Measurements from ENCODE around the gene MYZAP.

MYZAP gene

DNA sequence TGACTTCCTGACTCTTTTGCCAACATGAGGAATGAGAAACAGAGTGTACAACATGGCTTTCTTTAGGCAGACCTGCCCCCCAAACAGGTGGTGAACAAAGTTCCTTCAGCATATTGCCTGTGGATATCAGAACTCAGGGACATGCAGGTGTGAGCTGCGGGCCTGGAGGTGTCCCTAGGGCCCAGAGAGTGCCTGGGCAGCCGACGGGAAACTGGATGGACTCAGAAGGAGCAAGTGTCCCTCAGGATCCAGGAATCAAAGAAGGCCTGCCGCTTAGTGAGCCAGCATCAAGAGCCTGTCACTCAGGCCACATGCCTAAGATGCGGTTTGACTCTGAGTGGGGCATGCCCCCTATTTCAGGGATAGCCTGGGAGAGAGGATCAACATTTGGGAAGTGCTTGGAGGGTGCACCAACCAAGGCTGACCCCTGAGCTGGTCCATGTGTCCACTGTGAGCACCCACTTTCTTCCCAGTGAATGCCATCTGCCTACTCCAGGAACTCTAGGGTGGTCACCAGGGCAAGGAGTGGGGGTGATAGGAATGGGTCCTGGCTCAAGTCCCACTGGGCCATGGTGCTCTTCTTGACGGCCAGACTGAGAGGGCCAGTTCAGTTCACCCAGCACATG is 98.8 kb downstream of the MYZAP start:
- in situ Hi-C loops (cut with MboI; ENCODE audit: low sequenced_read_pairs) = no loop called here

DNA sequence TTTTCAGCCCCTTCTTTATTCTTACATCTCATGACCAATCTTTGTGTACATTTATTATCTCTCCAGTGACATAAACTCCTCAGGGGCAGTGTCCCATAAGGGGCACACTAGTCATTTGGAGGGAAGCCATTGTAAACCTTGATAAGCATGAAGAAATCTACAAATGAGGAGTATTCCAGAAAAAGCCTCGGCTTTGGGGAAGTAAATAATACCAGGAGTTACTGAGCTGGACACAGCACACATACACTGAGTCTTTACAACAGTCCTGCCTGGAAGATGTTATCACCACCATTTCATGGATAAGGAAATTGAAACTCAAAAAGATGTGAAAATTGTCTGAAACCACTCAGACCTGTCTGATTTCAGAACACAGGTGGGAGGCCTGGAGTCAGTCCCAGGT is 99.4 kb downstream of the MYZAP start:
- in situ Hi-C loops (cut with MboI; ENCODE audit: low sequenced_read_pairs) = no loop called here

DNA sequence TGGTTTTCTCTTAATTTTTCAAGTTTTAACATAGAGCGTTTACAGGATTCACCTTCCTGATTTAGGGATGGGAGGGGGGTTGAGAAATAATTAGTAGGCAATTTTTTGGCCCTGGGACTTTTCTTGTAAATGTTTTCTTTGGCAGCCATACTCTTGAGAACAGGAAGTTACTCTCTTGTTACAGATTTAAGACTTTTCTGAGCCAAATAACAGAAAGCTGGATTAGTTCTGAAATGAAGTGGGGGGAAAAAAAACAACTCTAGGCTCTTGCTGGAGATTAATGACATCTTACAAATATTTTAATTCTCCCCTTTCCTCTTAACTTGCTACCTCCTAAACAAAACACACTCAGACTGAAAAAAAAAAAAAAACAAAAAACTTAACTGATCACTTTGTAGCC is 101.0 kb downstream of the MYZAP start:
- in situ Hi-C loops (cut with MboI; ENCODE audit: low sequenced_read_pairs) = no loop called here

DNA sequence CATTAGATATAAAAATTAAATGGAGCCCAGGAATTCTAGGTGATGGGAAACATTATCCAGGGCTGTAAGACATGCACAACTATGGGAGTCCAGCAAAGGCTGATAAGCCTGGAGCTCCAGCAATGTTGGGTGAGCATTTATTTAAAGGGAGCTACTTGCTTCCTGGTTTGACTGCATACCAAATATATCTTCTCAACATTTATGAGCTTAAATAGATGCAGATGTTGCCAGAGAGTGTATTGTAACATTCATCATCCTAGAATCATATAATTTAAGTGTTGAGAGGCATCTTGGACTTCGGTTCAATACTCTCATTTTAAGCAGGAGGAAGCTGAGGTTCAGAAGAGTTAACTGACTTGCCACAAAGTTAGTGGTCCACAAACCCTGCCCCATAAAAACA is 102.6 kb downstream of the MYZAP start:
- in situ Hi-C loops (cut with MboI; ENCODE audit: low sequenced_read_pairs) = no loop called here

DNA sequence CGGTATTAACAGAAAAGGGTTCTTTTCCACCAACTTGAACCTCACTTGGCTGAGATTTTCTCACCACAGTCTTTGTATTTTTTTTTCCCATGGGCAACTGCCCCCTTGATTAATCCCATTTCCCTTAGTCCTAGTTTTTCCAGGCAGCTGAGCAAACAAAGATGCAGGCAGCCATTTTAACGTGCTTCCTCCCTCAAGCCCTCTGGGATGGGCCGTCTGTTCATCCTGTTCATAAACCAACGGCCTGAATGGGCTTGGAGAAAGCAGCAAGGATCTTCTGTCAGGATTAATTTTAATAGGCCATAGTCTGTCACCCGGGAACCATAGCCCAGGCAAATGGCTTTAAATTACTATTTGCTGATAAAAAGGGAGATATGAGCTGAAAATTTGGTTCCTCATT is 104.4 kb downstream of the MYZAP start:
- in situ Hi-C loops (cut with MboI; ENCODE audit: low sequenced_read_pairs) = no loop called here

DNA sequence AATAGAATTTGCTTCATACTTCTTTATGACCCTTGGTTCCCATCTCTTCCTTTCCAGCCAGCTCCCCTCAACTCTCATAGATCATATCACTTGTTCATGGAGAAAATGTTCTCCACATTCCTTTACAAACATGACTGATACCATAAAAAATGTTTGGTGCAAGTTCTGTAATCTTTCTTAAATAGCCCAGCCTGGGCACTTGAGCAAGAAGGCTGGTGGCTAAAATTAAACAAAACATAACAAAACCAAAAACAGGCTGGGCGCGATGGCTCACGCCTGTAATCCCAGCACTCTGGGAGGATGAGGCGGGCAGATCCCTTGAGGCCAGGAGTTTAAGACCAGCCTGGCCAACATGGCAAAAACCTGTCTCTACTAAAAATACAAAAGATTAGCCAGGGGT is 105.9 kb downstream of the MYZAP start:
- in situ Hi-C loops (cut with MboI; ENCODE audit: low sequenced_read_pairs) = no loop called here

DNA sequence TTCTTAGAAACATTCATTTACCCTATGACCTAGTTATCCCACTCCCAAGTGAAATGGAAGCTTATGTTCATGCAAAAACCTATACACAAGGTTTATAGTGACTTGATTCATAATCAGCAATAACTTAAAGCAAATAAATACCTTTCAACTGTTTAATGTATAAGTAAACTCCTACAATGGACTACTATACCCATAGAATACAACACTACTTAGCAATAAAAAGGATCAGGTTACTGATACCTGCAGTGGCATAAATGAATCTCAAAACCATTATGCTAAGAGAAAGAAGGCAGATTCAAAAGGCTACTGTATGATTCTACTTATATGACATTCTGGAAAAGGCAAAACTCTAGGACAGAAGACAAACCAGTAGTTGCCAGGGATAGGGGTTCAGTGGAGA is 106.5 kb downstream of the MYZAP start:
- in situ Hi-C loops (cut with MboI; ENCODE audit: low sequenced_read_pairs) = no loop called here

DNA sequence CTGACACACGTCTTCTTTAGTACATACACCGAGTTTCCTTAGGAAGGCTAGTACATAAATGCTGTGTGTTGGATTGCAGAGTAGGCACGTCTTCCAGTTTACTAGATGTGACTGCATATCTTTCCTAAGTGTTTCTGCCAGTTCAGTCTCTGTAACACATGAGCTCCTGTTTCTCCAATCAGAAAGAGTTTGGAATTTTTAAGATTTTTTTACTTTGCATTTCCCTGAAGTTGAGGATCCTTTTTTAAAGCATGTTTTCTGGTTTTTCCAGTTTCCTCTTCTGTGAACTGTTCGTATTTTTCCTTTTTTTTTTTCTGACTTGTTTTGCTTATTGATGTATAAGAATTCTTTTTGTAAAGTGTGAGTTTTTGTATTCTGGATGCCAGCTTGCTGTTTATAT is 107.3 kb downstream of the MYZAP start:
- in situ Hi-C loops (cut with MboI; ENCODE audit: low sequenced_read_pairs) = no loop called here

DNA sequence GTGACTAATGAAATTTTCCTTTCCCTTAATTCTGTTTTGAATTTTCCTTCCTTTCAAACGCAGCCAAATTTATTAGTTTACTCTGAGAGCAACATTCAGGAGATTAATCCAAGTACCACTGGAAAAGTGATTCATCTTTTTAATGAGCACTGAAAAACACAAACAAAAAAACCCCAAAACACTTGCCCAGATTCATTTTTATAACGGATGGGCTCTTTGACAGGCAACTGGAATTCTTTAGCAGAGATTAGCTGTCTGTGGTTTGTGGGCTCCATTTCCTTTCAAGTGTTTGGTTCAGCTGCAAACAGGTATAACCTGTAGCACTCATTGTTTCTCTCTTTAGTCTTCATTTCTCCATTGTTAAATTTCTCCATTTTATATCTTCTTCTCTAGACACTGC is 111.7 kb downstream of the MYZAP start:
- in situ Hi-C loops (cut with MboI; ENCODE audit: low sequenced_read_pairs) = no loop called here

DNA sequence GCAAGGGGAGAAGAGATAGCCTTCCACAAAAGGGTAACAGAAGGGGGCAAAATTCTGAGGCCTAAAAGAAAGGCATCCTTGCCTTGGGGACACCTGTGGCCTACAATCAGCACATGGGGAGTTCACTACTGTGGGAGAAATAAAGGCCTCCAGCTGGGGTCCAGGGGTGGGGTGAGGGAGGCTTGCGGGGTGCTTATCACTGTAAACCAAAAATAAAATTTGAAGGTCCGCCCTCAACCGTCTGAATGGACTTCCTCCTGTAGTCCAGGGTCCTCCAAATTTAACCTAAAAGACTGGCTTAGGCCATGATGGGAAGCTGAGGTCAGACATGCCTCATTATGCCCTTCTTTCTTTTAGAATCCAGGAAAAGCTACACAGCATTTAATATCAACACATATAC is 112.7 kb downstream of the MYZAP start:
- in situ Hi-C loops (cut with MboI; ENCODE audit: low sequenced_read_pairs) = no loop called here

DNA sequence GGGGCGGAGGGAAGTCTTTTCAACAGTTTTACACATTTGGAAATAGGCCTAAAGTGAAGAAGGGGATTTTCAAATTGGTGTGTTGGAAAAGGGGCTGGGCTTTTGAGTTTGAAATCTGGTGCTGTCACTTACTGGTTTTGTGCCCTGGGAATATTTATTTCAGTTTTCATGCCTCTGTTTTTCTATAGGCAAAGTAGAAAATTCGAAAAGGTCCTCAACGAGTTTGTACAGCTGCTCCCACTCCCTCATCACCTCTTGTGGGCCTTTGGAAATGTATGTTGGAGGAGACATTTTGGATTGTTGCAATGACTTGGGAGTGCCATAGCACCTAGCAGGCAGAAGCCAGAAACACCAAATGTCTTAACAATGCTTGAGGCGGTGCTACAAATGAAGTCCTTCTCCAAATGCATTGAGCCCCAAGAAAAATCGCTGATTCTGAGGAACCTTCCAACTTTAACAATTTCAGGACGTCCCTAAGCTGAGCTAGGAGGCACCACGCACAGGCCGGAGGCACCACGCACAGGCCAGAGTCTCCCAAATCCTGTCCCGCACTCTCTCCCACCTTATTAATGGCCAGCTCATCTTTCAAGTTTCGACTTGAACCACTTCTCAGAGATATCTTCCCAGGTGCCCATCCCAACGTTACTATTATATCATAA is 114.2 kb downstream of the MYZAP start:
- in situ Hi-C loops (cut with MboI; ENCODE audit: low sequenced_read_pairs) = no loop called here

DNA sequence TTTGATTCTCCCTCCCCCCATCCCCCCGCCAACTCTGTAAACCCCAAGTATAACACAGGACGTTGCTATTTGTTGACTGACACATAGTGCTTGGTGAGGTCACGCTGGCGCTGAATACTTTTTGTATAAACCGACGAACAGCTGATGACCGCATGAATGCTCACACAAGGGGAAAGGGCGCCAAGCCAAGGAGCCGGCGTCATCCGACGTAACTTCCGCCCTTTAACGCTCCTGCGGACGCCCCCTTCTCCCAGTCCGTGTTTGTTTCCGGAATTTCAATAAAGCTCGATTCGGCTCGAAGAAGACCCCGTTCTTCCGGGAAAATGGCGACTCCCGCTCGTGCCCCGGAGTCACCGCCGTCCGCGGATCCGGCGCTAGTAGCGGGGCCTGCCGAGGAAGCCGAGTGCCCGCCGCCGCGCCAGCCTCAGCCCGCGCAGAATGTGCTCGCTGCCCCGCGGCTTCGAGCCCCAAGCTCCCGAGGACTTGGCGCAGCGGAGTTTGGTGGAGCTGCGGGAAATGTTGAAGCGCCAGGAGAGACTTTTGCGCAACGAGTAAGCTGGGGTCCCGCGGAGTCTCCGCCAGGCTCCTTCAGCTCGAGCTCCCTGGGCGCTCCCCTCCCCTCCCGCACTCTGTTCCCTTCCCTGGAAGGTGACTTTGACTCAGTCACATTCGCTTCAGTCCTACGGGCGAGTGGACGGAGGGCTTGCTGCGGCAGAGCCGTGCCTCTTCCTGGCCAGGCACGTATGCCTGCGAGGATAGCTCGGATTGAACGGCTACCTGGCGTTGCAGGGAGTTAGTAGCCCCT is 114.9 kb downstream of the MYZAP start, which contains the start of gene POLR2M:
TSS of gene POLR2M (plus strand) at position 310 of the 805 bp plus-strand sequence. CDS start at position 439, 129 bp downstream.
- in situ Hi-C loops (cut with MboI; ENCODE audit: low sequenced_read_pairs) = no loop called here

DNA sequence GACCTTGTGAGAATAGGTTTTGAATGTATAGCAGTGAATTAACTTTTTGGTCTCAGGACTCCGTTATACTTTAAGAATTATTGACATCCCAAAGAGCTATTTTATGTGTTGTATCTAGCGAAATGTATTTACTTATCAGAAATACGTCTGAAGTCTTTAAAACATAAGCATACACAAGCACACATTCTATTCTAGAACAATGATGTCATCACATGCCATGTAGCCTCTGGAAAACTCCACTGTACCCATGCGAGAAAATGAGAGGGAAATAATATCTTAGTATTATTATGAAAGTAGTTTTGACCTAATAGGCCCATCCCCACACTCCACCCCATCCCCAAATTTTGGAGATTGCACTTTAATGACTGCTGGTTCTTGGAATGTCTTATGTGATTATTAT is 116.3 kb downstream of the MYZAP start:
- in situ Hi-C loops (cut with MboI; ENCODE audit: low sequenced_read_pairs) = no loop called here

DNA sequence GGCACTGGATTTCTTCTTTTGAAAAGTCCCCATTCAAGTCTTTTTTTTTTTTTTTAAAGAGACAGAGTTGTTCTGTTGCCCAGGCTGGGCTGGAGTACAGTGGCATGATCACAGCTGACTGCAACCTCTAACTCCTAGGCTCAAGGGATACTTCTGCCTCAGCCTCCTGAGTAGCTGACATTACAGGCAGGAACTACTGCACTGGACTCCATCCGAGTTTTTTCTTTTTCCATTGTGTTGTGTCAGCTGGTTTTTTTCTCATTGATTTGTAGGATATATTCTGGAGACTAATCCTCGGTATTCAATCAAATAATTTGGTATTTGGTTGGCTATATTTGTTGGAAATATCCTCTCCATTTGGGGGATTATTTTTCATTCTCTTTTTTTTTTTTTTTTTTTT is 126.6 kb downstream of the MYZAP start:
- in situ Hi-C loops (cut with MboI; ENCODE audit: low sequenced_read_pairs) = no loop called here

DNA sequence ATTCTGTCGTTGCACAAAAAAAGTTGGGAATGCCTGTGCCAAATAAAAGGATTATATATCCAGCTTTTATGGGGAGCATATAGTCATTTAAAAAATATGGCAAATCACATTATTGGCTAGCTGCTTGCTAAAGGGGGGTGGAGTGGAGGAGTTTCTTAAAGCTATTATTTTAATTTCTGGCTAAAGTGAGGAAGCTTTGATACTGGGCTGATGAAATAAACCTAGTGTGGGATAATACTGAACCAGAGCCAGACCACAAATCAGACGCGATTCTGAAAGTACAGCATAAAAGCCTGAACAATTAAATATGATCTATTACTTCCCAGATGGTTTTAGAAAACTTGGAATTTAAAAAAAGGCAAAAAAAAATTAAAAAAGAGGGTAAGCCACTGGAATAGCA is 129.2 kb downstream of the MYZAP start:
- in situ Hi-C loops (cut with MboI; ENCODE audit: low sequenced_read_pairs) = no loop called here

DNA sequence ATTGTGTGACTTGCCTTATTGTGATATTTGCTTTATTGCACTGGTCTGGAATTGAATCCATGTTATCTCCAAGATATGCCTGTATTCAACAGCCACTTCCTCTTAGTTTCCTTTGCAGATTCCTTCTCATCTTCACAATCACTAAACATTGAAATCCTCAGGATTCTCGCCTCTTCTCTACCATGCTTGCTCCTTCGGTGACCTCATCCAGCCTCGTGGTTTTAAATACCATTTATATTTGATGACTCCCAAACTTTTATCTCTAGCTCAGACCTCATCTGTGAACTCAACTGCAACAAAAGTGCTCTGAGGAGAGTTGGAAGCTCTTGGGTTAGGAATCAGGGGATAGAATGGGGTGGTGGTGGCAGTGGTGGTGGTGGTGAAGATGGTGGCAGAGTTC is 134.7 kb downstream of the MYZAP start:
- in situ Hi-C loops (cut with MboI; ENCODE audit: low sequenced_read_pairs) = no loop called here

DNA sequence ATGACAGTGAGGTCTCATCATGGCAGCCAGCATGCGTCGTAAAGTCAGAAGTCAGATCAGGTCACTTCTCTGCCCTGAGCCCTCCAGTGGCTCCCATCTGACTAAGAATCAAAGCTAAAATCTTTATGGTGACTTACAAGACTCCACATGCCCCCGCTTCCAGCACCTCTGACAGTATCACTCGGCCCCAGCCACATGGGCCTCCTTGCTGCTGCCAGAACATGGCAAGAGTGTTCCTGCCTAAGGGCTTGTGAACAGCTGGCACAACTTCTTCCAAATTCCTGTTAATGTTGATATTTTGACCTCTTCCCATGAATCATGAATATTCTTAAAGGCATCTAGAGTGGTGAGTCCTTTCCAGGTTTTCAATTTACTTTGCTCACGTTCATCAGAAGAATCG is 135.3 kb downstream of the MYZAP start:
- in situ Hi-C loops (cut with MboI; ENCODE audit: low sequenced_read_pairs) = no loop called here

DNA sequence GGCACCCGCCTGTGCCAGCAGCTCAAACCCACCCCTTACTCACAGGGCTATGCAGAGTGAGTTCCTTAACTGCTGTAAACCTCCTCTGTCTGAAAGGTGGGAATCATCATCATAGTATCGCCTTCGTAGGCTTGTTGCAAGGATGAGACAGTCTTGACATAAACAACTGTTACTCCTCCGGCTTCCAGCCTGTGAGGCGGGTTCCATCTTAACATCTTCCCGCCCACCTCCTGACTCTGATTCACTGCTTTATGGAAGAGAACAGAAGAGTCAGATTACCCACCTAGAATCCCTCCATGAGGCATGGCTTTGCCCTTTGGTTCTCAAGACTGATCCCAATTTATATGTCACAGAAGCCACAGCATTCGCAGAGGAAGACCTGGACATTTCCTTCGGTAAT is 136.7 kb downstream of the MYZAP start:
- in situ Hi-C loops (cut with MboI; ENCODE audit: low sequenced_read_pairs) = no loop called here

DNA sequence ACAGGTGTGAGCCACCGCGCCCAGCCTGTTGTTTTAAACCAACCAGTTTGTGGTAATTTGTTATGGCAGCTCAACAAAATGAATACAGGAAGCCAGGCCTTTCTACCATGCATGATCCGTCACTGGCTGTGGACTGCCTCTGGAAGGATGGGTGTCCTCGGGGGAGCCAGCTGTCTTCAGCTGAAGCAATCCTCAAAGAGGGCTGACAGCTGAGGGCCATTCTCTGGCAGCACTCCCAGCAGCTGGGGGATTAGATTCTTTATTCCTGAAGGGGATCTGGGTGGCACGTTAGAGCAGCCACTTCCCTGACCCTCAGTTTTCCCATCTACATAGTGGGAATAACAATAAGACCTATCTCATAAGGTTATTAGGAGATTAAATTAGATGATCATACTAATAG is 139.2 kb downstream of the MYZAP start:
- in situ Hi-C loops (cut with MboI; ENCODE audit: low sequenced_read_pairs) = no loop called here

DNA sequence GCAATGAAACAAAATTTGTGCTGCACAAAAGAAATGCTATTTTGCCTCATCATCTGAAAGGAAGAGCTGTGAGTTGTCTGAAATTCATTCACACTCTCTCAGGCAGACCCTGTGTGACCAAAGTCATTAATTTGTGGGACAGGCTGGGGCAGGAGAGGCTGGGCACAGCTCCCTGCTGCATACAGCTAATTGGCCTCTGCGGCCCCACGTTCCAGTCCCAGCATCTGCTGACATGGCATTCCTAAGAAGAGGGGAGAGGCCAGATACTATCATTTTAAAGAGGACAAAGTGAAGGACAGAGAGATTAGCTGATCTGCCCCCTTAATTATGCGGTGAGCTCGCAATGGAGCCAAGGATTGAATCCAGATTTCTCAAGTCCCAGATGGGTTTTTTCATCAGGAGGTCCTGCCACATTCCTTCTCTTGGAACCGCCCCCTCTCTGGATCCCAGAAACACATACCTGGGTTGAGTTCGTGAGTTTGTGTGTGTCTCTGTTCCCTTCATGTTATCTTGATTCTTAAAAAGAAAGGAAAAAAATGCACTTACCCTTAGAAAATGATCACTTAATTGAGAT is 139.9 kb downstream of the MYZAP start:
- in situ Hi-C loops (cut with MboI; ENCODE audit: low sequenced_read_pairs) = no loop called here

DNA sequence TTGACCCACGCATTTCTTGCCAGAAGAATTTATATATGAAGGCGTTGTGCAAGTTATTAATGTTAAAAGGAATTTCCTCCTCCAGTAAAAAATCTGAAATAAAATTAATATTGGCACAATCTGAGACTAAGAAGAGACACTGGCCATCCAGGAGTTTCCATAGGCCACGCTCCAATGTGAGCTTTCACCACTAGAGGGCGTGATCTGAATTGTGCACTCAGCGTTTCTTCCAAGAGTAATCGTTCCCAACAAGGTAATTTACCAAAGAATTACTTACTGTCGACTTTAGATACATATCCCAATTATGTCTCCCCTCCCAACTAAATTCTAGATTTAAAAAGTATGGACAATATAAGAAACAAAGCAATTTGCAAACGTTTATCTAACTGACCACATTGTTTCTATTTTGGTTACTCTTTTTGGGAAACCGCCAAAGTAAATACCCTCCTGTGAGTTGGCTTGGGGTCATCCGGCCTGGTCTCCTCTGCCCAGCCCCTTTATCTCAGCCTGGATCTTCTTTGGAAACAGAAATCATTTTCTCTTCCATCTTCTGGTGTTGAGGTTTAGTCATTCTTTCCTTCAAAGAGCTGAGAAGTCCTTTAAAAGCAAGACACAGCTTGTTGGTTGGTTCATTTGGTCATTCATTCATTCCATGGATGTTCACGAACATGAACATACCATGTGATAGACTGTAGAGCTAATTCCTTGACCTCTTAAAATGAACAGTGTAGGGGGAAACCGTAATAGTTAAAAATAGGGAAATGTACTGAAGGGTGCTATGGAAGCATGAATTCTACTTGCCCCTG is 141.0 kb downstream of the MYZAP start:
- in situ Hi-C loops (cut with MboI; ENCODE audit: low sequenced_read_pairs) = no loop called here

Data from hTERT RPE-1 (cell line).